PC-3 (cell line): ENCODE measurements around the gene FPGS. TPM values are rescaled to one million over a fixed set of nuclear protein-coding genes. Genes with fewer than 3 reads are reported as not detected.
A peak's percentile ranks its signal among the peaks of the same experiment; 100 is the strongest.

Experiments used
- ATAC-seq: fragments of 200-7000 bp; cut with Tn5 transposase; 2 replicates; pipeline ENCODE4 v1.9.1; 2020; ENCODE audit warnings: mild to moderate bottlenecking, moderate library complexity
- BruUV-seq: library from RNA; stranded (reverse); fragments of 400-500 nt; replicated peaks from 2 replicates; lab custom pipeline; 2021; lab: Mats Ljungman, UMichigan
- CTCF ChIA-PET: fragments of 300-600 bp; sonication (Branson Sonifier 250); formaldehyde crosslinking; loops from one replicate; lab custom pipeline; 2022; ENCODE audit warnings: antibody characterized with exemption; lab: Charles Lee
- POLR2A ChIA-PET: fragments of 300-600 bp; sonication (Branson Sonifier 250); formaldehyde crosslinking; loops from one replicate; lab custom pipeline; 2022; ENCODE audit warnings: antibody characterized with exemption; ENCODE audit not compliant: unreplicated experiment; lab: Charles Lee
- DNase-seq: peaks from one replicate; pipeline ENCODE4 v3.0.0-alpha.2; 2015
- H2AFZ ChIP-seq: fragments of 300-600 bp; sonication (generic); 2 replicates; pipeline ENCODE4 v1.6.0; 2016; ENCODE audit warnings: antibody characterized with exemption, low read length
- H3F3A ChIP-seq: fragments of 300-600 bp; sonication (generic); one replicate; pipeline ENCODE4 v1.6.0; 2017; ENCODE audit warnings: antibody characterized with exemption, low read length, control low read depth, mild to moderate bottlenecking; ENCODE audit not compliant: unreplicated experiment
- H3K27ac ChIP-seq: fragments of 300-600 bp; sonication (generic); 2 replicates; pipeline ENCODE4 v1.5.1; 2016; ENCODE audit warnings: mild to moderate bottlenecking, low read length
- H3K27me3 ChIP-seq: fragments of 300-600 bp; sonication (generic); 2 replicates; pipeline ENCODE4 v1.6.1; 2016; ENCODE audit warnings: low read length, mixed read lengths
- H3K36me3 ChIP-seq: fragments of 300-600 bp; sonication (generic); 2 replicates; pipeline ENCODE4 v1.6.1; 2016; ENCODE audit warnings: low read depth, mixed run types, low read length, mixed read lengths
- H3K4me1 ChIP-seq: fragments of 300-600 bp; sonication (generic); 2 replicates; pipeline ENCODE4 v1.5.1; 2016; ENCODE audit warnings: low read length; ENCODE audit not compliant: insufficient read depth
- H3K4me2 ChIP-seq: fragments of 300-600 bp; sonication (generic); 2 replicates; pipeline ENCODE4 v1.6.0; 2016; ENCODE audit warnings: low read length
- H3K4me3 ChIP-seq: fragments of 300-600 bp; sonication (generic); 2 replicates; pipeline ENCODE4 v1.5.1; 2016; ENCODE audit warnings: mild to moderate bottlenecking, low read length, mixed read lengths
- H3K79me2 ChIP-seq: fragments of 300-600 bp; sonication (generic); 2 replicates; pipeline ENCODE4 v1.6.1; 2017; ENCODE audit warnings: low read length, mixed read lengths
- H3K9ac ChIP-seq: fragments of 300-600 bp; sonication (generic); 2 replicates; pipeline ENCODE4 v1.6.0; 2016; ENCODE audit warnings: mild to moderate bottlenecking, low read length
- H3K9me2 ChIP-seq: fragments of 300-600 bp; sonication (generic); replicated peaks from 2 replicates; pipeline ENCODE4 v1.6.1; 2016; ENCODE audit warnings: mixed run types, low read length, mixed read lengths
- H3K9me3 ChIP-seq: fragments of 300-600 bp; sonication (generic); 2 replicates; pipeline ENCODE4 v1.6.1; 2016; ENCODE audit warnings: low read length, mixed read lengths
- H4K20me1 ChIP-seq: fragments of 300-600 bp; sonication (generic); 2 replicates; pipeline ENCODE4 v1.6.1; 2016; ENCODE audit warnings: low read length, mixed read lengths
- CTCF ChIP-seq: fragments of 300-600 bp; sonication (generic); conservative IDR thresholded peaks from 2 replicates; pipeline ENCODE4 v1.5.1; 2017; ENCODE audit warnings: antibody characterized with exemption, low read depth, mild to moderate bottlenecking, low read length
- EZH2 ChIP-seq: fragments of 300-600 bp; sonication (generic); IDR thresholded peaks from one replicate; pipeline ENCODE4 v1.6.1; 2017; ENCODE audit warnings: antibody characterized with exemption, mild to moderate bottlenecking, low read length; ENCODE audit not compliant: unreplicated experiment
- EZH2phosphoT487 ChIP-seq: fragments of 300-600 bp; sonication (generic); IDR thresholded peaks from 2 replicates; pipeline ENCODE4 v1.6.1; 2018; ENCODE audit warnings: mild to moderate bottlenecking, antibody characterized with exemption, low read length, borderline replicate concordance
- intact Hi-C: fragments of 100-400 bp; cut with micrococcal nuclease; formaldehyde crosslinking; loops from 2 replicates; pipeline ENCODE4 v1.9.0; 2023
- total RNA-seq: library from RNA; depleted of rRNA; stranded (reverse); fragments of >200 nt; gene quantifications from 2 replicates; pipeline ENCODE4 v1.2.3, GENCODE V29; 2014

The FPGS gene
- total RNA-seq, 1 experiment from 2014 or later: 78.5 TPM

GRCh38 chr9:127854184-127854806 is 51.6 kb downstream of the FPGS start, which contains the start of gene ENG:
ENG (minus strand) TSS chr9:127854658; CDS start chr9:127854355, 303 bp downstream.
- Histone ChIP-seq H3K27me3 (no peaks in the 10 kb centered on the region), H3K9me2 (no peaks in the 10 kb centered on the region), H3F3A (no peaks in the 10 kb centered on the region), H3K4me3 (no peak within 1 kb of the TSS), H3K4me2 (peak within 1 kb of the TSS; percentile 22; the same call in 1 of the 2 replicates), H3K9me3 (0 out of 2 replicates have a peak, but pooled peaks cover 3% of the 10 kb centered on the region), H3K9ac (no peak within 1 kb of the TSS), H2AFZ (no peak within 1 kb of the TSS), H3K4me1 (no peaks in the 10 kb centered on the region), H3K36me3 (no peaks in the 10 kb centered on the region), H4K20me1 (no peaks in the 10 kb centered on the region), H3K27ac (no peak within 1 kb of the TSS), H3K79me2 (no peaks in the 10 kb centered on the region)
- POLR2A ChIA-PET: interaction anchor here (0.5 kb wide), 1 partner anchor 62 kb away, joined by 3 read pairs; the partner anchor contains the start of gene ST6GALNAC4
- no peak for DNase-seq
- intact Hi-C loops: no loop called here
- peak; percentile 62 for ATAC-seq
- no TSS peak for BruUV-seq
- CTCF ChIA-PET: no interaction called here
- TF ChIP-seq EZH2phosphoT487 (no peak), CTCF (no peak), EZH2 (no peak)

GRCh38 chr9:127854960-127855359 is 52.3 kb downstream of the FPGS start:
- no peak for ATAC-seq
- no peak overlapping the region for H3K4me2 ChIP-seq
- no peaks in the 10 kb centered on the region for H3K79me2 ChIP-seq
- H3K9me2 ChIP-seq: no peaks in the 10 kb centered on the region
- H3K9ac ChIP-seq: no peak overlapping the region
- no peak for DNase-seq
- POLR2A ChIA-PET: no interaction called here
- no peaks in the 10 kb centered on the region for H4K20me1 ChIP-seq
- intact Hi-C loops: no loop called here
- no peak overlapping the region for H3K4me3 ChIP-seq
- BruUV-seq: no TSS peak
- no peaks in the 10 kb centered on the region for H3K36me3 ChIP-seq
- no peak for TF ChIP-seq EZH2
- no peak for TF ChIP-seq EZH2phosphoT487
- no peak for TF ChIP-seq CTCF
- H3K9me3 ChIP-seq: no peaks in the 10 kb centered on the region
- CTCF ChIA-PET: no interaction called here
- H3K27ac ChIP-seq: no peak overlapping the region
- no peaks in the 10 kb centered on the region for H3K4me1 ChIP-seq
- no peaks in the 10 kb centered on the region for H3F3A ChIP-seq
- H2AFZ ChIP-seq: no peak overlapping the region
- H3K27me3 ChIP-seq: no peaks in the 10 kb centered on the region

- Histone ChIP-seq H3K9me3 (no peaks in the 10 kb centered on the region), H3K4me1 (no peaks in the 10 kb centered on the region), H3K9me2 (no peaks in the 10 kb centered on the region), H3K9ac (no peak overlapping the region), H3F3A (no peaks in the 10 kb centered on the region), H4K20me1 (no peaks in the 10 kb centered on the region), H3K79me2 (no peaks in the 10 kb centered on the region), H3K4me3 (no peak overlapping the region), H3K27ac (no peak overlapping the region), H2AFZ (no peak overlapping the region), H3K4me2 (no peak overlapping the region), H3K27me3 (no peaks in the 10 kb centered on the region), H3K36me3 (no peaks in the 10 kb centered on the region)
- BruUV-seq: no TSS peak
- CTCF ChIA-PET: no interaction called here
- intact Hi-C loops: no loop called here
- no peak for TF ChIP-seq EZH2phosphoT487
- no peak for TF ChIP-seq CTCF
- no peak for TF ChIP-seq EZH2
- POLR2A ChIA-PET: no interaction called here
- ATAC-seq (no peak), DNase-seq (no peak)
Observed at GRCh38 chr9:127855522-127855921, 52.8 kb downstream of the FPGS start.
